Activated CD4-positive, alpha-beta T cell treated with anti-CD3 and anti-CD28 coated beads for 36 hours (primary cell): ENCODE results near the gene SLC22A7. TPM values are rescaled to one million over a fixed set of nuclear protein-coding genes. Genes with fewer than 3 reads are reported as not detected.
A peak's percentile ranks its signal among the peaks of the same experiment; 100 is the strongest.
"Not testable (repeated sequence)": the region's sequence is repeated elsewhere in the genome, so short reads cannot be mapped to it uniquely, and the experiment has no call there.

Source experiments
- ATAC-seq: fragments of 200-7000 bp; cut with Tn5 transposase; one replicate; pipeline ENCODE4 v1.10.0; 2021; ENCODE audit warnings: mild to moderate bottlenecking, moderate library complexity
- CTCF ChIA-PET: fragments of 350-600 bp; sonication (Branson Sonifier 250); formaldehyde crosslinking; loops from one replicate; lab custom pipeline; 2021; ENCODE audit warnings: antibody characterized with exemption; lab: Charles Lee
- POLR2A ChIA-PET: fragments of 350-600 bp; sonication (Branson Sonifier 250); formaldehyde crosslinking; loops from one replicate; lab custom pipeline; 2021; ENCODE audit warnings: antibody characterized with exemption, inconsistent platforms; lab: Charles Lee
- DNase-seq: peaks from one replicate; pipeline ENCODE4 v3.0.0-alpha.2; 2020
- H3K27ac Mint-ChIP-seq: one replicate; pipeline ENCODE4 v1.8.0; 2021; ENCODE audit warnings: mixed read lengths
- H3K27me3 Mint-ChIP-seq: one replicate; pipeline ENCODE4 v1.8.0; 2021; ENCODE audit warnings: mixed read lengths
- H3K36me3 Mint-ChIP-seq: one replicate; pipeline ENCODE4 v1.8.0; 2021; ENCODE audit warnings: low read depth, mixed read lengths
- H3K4me1 Mint-ChIP-seq: one replicate; pipeline ENCODE4 v1.8.0; 2021; ENCODE audit warnings: mixed read lengths
- H3K4me3 Mint-ChIP-seq: one replicate; pipeline ENCODE4 v1.8.0; 2021; ENCODE audit warnings: mild to moderate bottlenecking, moderate library complexity, mixed read lengths
- H3K9me3 Mint-ChIP-seq: one replicate; pipeline ENCODE4 v1.8.0; 2021; ENCODE audit warnings: low read depth, mixed read lengths
- intact Hi-C, 2 experiments: fragments of 100-400 bp; cut with DNase I in 1 of 2; cut with micrococcal nuclease in 1 of 2; formaldehyde crosslinking; loops; one replicate each; pipeline versions ENCODE4 v1.14.2 to v1.15.1; 2022 to 2024; cut with DNase I, micrococcal nuclease
- total RNA-seq, 2 experiments: library from RNA; stranded (reverse); gene quantifications; one replicate each; pipeline ENCODE4 v1.2.3, GENCODE V29; 2021

SLC22A7 gene
- total RNA-seq, 2 experiments from 2014 or later: not detected

GRCh38 chr6:43331891-43332290 is 33.8 kb downstream of the SLC22A7 start:
- ATAC-seq: no peak
- Mint-ChIP-seq H3K4me3 (no peak overlapping the region), H3K4me1 (peaks cover 18% of the 10 kb centered on the region), H3K27ac (no peak overlapping the region), H3K27me3 (no peaks in the 10 kb centered on the region), H3K36me3 (no peaks in the 10 kb centered on the region), H3K9me3 (no peaks in the 10 kb centered on the region)
- intact Hi-C loops: no loop called here
- ChIA-PET CTCF (interaction anchor here (0.5 kb wide), 1 partner anchor 757 kb away, joined by 3 read pairs; no protein-coding TSS in a partner anchor), POLR2A (no interaction called here)
- DNase-seq: no peak

GRCh38 chr6:43334466-43335095 is 36.5 kb downstream of the SLC22A7 start:
- no peaks in the 10 kb centered on the region for H3K27me3 Mint-ChIP-seq
- POLR2A ChIA-PET: no interaction called here
- peaks cover 15% of the 10 kb centered on the region for H3K36me3 Mint-ChIP-seq
- DNase-seq (no peak), ATAC-seq (no peak)
- intact Hi-C loops: loop anchor here in 1 of 2 experiments (1.0 kb wide), 1 partner anchor 71 kb away; no protein-coding TSS in a partner anchor
- CTCF ChIA-PET: interaction anchor here (0.7 to 1.8 kb wide), 10 partner anchors 14 to 385 kb away, joined by 3 to 7 read pairs (median 4); partner anchors contain the start of gene CRIP3
- H3K4me3 Mint-ChIP-seq: no peak overlapping the region
- H3K9me3 Mint-ChIP-seq: no peaks in the 10 kb centered on the region
- peaks cover 25% of the 10 kb centered on the region for H3K4me1 Mint-ChIP-seq
- H3K27ac Mint-ChIP-seq: no peak overlapping the region

GRCh38 chr6:43335469-43335868 is 37.4 kb downstream of the SLC22A7 start:
- ATAC-seq: no peak

GRCh38 chr6:43336382-43336781 is 38.3 kb downstream of the SLC22A7 start:
- ChIA-PET POLR2A (no interaction called here), CTCF (no interaction called here)
- Mint-ChIP-seq H3K36me3 (peaks cover 25% of the 10 kb centered on the region), H3K4me3 (no peak overlapping the region), H3K9me3 (no peaks in the 10 kb centered on the region), H3K27ac (no peak overlapping the region), H3K4me1 (peaks cover 21% of the 10 kb centered on the region), H3K27me3 (no peaks in the 10 kb centered on the region)
- intact Hi-C loops: no loop called here
- no peak for DNase-seq
- no peak for ATAC-seq

More at GRCh38 chr6:43335469-43335868, 37.4 kb downstream of the SLC22A7 start:
- Mint-ChIP-seq H3K27ac (no peak overlapping the region), H3K4me3 (no peak overlapping the region), H3K4me1 (peaks cover 25% of the 10 kb centered on the region), H3K9me3 (no peaks in the 10 kb centered on the region), H3K27me3 (no peaks in the 10 kb centered on the region), H3K36me3 (peaks cover 21% of the 10 kb centered on the region)
- intact Hi-C loops: no loop called here
- POLR2A ChIA-PET: no interaction called here
- CTCF ChIA-PET: interaction anchor here (0.8 to 1.8 kb wide), 4 partner anchors 13 to 171 kb away, joined by 4 to 7 read pairs (median 5); no protein-coding TSS in a partner anchor
- no peak for DNase-seq

GRCh38 chr6:43338243-43338642 is 40.2 kb downstream of the SLC22A7 start:
- no peak for ATAC-seq
- Mint-ChIP-seq H3K27ac (peak overlapping the region; percentile 28), H3K9me3 (no peaks in the 10 kb centered on the region), H3K4me1 (peaks cover 11% of the 10 kb centered on the region), H3K36me3 (peaks cover 36% of the 10 kb centered on the region), H3K4me3 (no peak overlapping the region), H3K27me3 (no peaks in the 10 kb centered on the region)
- no peak for DNase-seq
- CTCF ChIA-PET: interaction anchor here (0.7 to 0.8 kb wide), 2 partner anchors 9 to 342 kb away, joined by 3 read pairs; no protein-coding TSS in a partner anchor
- intact Hi-C loops: no loop called here
- POLR2A ChIA-PET: no interaction called here

GRCh38 chr6:43339168-43339567 is 41.1 kb downstream of the SLC22A7 start:
- DNase-seq (no peak), ATAC-seq (no peak)
- intact Hi-C loops: no loop called here
- ChIA-PET POLR2A (interaction anchor here (0.6 kb wide), 1 partner anchor 161 kb away, joined by 5 read pairs; no protein-coding TSS in a partner anchor), CTCF (no interaction called here)
- Mint-ChIP-seq H3K36me3 (peaks cover 36% of the 10 kb centered on the region), H3K9me3 (no peaks in the 10 kb centered on the region), H3K27ac (no peak overlapping the region), H3K4me3 (no peak overlapping the region), H3K27me3 (no peaks in the 10 kb centered on the region), H3K4me1 (peaks cover 11% of the 10 kb centered on the region)

- intact Hi-C loops, H3K4me3 Mint-ChIP-seq, DNase-seq, H3K4me1 Mint-ChIP-seq, CTCF ChIA-PET, ATAC-seq, H3K27me3 Mint-ChIP-seq, H3K9me3 Mint-ChIP-seq, H3K27ac Mint-ChIP-seq: not testable (repeated sequence)
- POLR2A ChIA-PET: interaction anchor here (0.7 kb wide), 1 partner anchor 128 kb away, joined by 3 read pairs; no protein-coding TSS in a partner anchor
- H3K36me3 Mint-ChIP-seq: peaks cover 19% of the 10 kb centered on the region
Observed at GRCh38 chr6:43346243-43346642, 48.2 kb downstream of the SLC22A7 start.

- peaks cover 22% of the 10 kb centered on the region for H3K36me3 Mint-ChIP-seq
- no peaks in the 10 kb centered on the region for H3K27me3 Mint-ChIP-seq
- H3K4me1 Mint-ChIP-seq: no peaks in the 10 kb centered on the region
- no peaks in the 10 kb centered on the region for H3K9me3 Mint-ChIP-seq
- ChIA-PET CTCF (no interaction called here), POLR2A (interaction anchor here (0.7 kb wide), 1 partner anchor 127 kb away, joined by 3 read pairs; no protein-coding TSS in a partner anchor)
- H3K27ac Mint-ChIP-seq: no peak overlapping the region
- ATAC-seq: no peak
- no peak overlapping the region for H3K4me3 Mint-ChIP-seq
- intact Hi-C loops: no loop called here
- DNase-seq: no peak
Observed at GRCh38 chr6:43347021-43347420, 49.0 kb downstream of the SLC22A7 start.

- DNase-seq: no peak
- Mint-ChIP-seq H3K27me3 (no peaks in the 10 kb centered on the region), H3K4me3 (no peak overlapping the region), H3K9me3 (no peaks in the 10 kb centered on the region), H3K36me3 (peaks cover 22% of the 10 kb centered on the region), H3K27ac (no peak overlapping the region), H3K4me1 (no peaks in the 10 kb centered on the region)
- ATAC-seq: no peak
- POLR2A ChIA-PET: no interaction called here
- CTCF ChIA-PET: no interaction called here
- intact Hi-C loops: no loop called here
Observed at GRCh38 chr6:43347444-43347843, 49.4 kb downstream of the SLC22A7 start.

GRCh38 chr6:43351951-43352350 is 53.9 kb downstream of the SLC22A7 start:
- ATAC-seq, H3K27ac Mint-ChIP-seq, H3K4me3 Mint-ChIP-seq, H3K4me1 Mint-ChIP-seq, POLR2A ChIA-PET, H3K9me3 Mint-ChIP-seq, DNase-seq, intact Hi-C loops, H3K27me3 Mint-ChIP-seq: not testable (repeated sequence)
- CTCF ChIA-PET: interaction anchor here (0.8 kb wide), 1 partner anchor 88 kb away, joined by 3 read pairs; no protein-coding TSS in a partner anchor
- H3K36me3 Mint-ChIP-seq: peaks cover 26% of the 10 kb centered on the region
